H1 (cell line): ENCODE data around the gene PCDHGA7. TPM values are rescaled to one million over a fixed set of nuclear protein-coding genes. Genes with fewer than 3 reads are reported as not detected.

Experiments used
- CTCF ChIA-PET: fragments of 300-600 bp; sonication (Branson Sonifier 250); formaldehyde crosslinking; loops from one replicate; lab custom pipeline; 2021; ENCODE audit not compliant: partially characterized antibody; lab: Charles Lee
- POLR2A ChIA-PET: fragments of 300-600 bp; sonication (Branson Sonifier 250); formaldehyde crosslinking; loops from one replicate; lab custom pipeline; 2021; ENCODE audit warnings: inconsistent platforms; ENCODE audit not compliant: partially characterized antibody; lab: Charles Lee
- DNase-seq, 2 experiments: peaks; one replicate each; pipeline versions ENCODE4 v3.0.0 to v3.0.0-alpha.2; 2010 to 2022; ENCODE audit warnings: low spot score in 2 of 2, low read depth in 1 of 2, mixed read lengths in 1 of 2
- FAIRE-seq: peaks from 2 replicates; lab custom pipeline; 2011; peaks lifted over from hg19 to GRCh38; lab: Jason Lieb, UNC
- H2AFZ ChIP-seq: 2 replicates; pipeline ENCODE4 v1.8.1; 2012; ENCODE audit warnings: low read length, inconsistent platforms
- H2AK5ac ChIP-seq: 2 replicates; pipeline ENCODE4 v1.6.1; 2013; ENCODE audit warnings: low read depth, low read length
- H2BK120ac ChIP-seq: replicated peaks from 2 replicates; pipeline ENCODE3; 2013; ENCODE audit warnings: low read depth, low read length, inconsistent platforms
- H2BK12ac ChIP-seq: 2 replicates; pipeline ENCODE4 v1.6.1; 2013; ENCODE audit warnings: low read depth, low read length
- H2BK15ac ChIP-seq: 2 replicates; pipeline ENCODE4 v1.6.1; 2013; ENCODE audit warnings: low read length
- H2BK20ac ChIP-seq: 2 replicates; pipeline ENCODE4 v1.6.1; 2013; ENCODE audit warnings: low read length
- H2BK5ac ChIP-seq: 2 replicates; pipeline ENCODE4 v1.6.1; 2013; ENCODE audit warnings: low read depth, low read length
- H3K14ac ChIP-seq: 2 replicates; pipeline ENCODE4 v1.6.1; 2013; ENCODE audit warnings: inconsistent platforms; ENCODE audit not compliant: insufficient read length
- H3K18ac ChIP-seq: 2 replicates; pipeline ENCODE4 v1.6.1; 2013; ENCODE audit warnings: low read length; ENCODE audit errors: extremely low read depth
- H3K23ac ChIP-seq: 2 replicates; pipeline ENCODE4 v1.6.1; 2013; ENCODE audit warnings: inconsistent platforms; ENCODE audit not compliant: insufficient read length
- H3K23me2 ChIP-seq: 2 replicates; pipeline ENCODE4 v1.6.1; 2013; ENCODE audit warnings: low read depth, low read length
- H3K27ac ChIP-seq: 2 replicates; pipeline ENCODE4 v1.6.1; 2011; ENCODE audit warnings: low read depth, low read length, inconsistent platforms
- H3K27me3 ChIP-seq, 4 experiments: replicated peaks in 1 of 4; 1 replicate in 1 of 4; 2 replicates in 3 of 4; pipeline versions ENCODE4 v1.6.1 to v1.8.1; 2011 to 2013; ENCODE audit warnings: low read length in 3 of 4, mild to moderate bottlenecking in 3 of 4, inconsistent platforms in 2 of 4, mixed read lengths in 2 of 4, moderate library complexity in 1 of 4; ENCODE audit not compliant: control insufficient read depth in 3 of 4, insufficient read depth in 3 of 4; ENCODE audit errors: extremely low read depth in 1 of 4
- H3K36me3 ChIP-seq, 4 experiments: 2 replicates each; pipeline versions ENCODE4 v1.6.1 to v1.8.1; 2011 to 2013; ENCODE audit warnings: mild to moderate bottlenecking in 4 of 4, low read length in 3 of 4, moderate library complexity in 2 of 4, control low read depth in 1 of 4, inconsistent platforms in 1 of 4; ENCODE audit not compliant: insufficient read depth in 4 of 4, control insufficient read depth in 2 of 4
- H3K4ac ChIP-seq: replicated peaks from 2 replicates; pipeline ENCODE3; 2013; ENCODE audit warnings: low read length, low read depth, mixed read lengths, inconsistent platforms; ENCODE audit not compliant: insufficient read length
- H3K4me1 ChIP-seq, 4 experiments: replicated peaks in 1 of 4; 1 replicate in 1 of 4; 2 replicates in 3 of 4; pipeline versions ENCODE4 v1.6.1 to v1.8.1; 2011 to 2013; ENCODE audit warnings: low read length in 3 of 4, inconsistent platforms in 2 of 4, mixed read lengths in 1 of 4; ENCODE audit not compliant: insufficient read depth in 4 of 4, control insufficient read depth in 3 of 4
- H3K4me2 ChIP-seq, 2 experiments: 2 replicates each; pipeline versions ENCODE4 v1.6.1 to v1.8.1; 2011 to 2013; ENCODE audit warnings: low read depth in 2 of 2, low read length in 2 of 2, control low read depth in 1 of 2, inconsistent platforms in 1 of 2, mild to moderate bottlenecking in 1 of 2; ENCODE audit not compliant: insufficient read depth in 1 of 2
- H3K4me3 ChIP-seq, 4 experiments: fragments of 200-600, 300-600 bp in 1 of 4; sonication (generic), shearing (Covaris generic), sonication (Bioruptor Twin) in 1 of 4; 2 replicates each; pipeline versions ENCODE4 v1.5.1 to v1.8.1; 2011 to 2016; ENCODE audit warnings: low read length in 4 of 4, low read depth in 3 of 4, control low read depth in 2 of 4, inconsistent platforms in 2 of 4, mild to moderate bottlenecking in 2 of 4, mixed read lengths in 1 of 4, moderate library complexity in 1 of 4; ENCODE audit not compliant: insufficient read depth in 2 of 4; ENCODE audit errors: extremely low read depth in 1 of 4
- H3K56ac ChIP-seq: replicated peaks from 2 replicates; pipeline ENCODE3; 2013; ENCODE audit warnings: low read depth, mild to moderate bottlenecking, mixed read lengths, low read length, inconsistent platforms; ENCODE audit not compliant: insufficient read length
- H3K79me1 ChIP-seq: 2 replicates; pipeline ENCODE4 v1.6.1; 2013; ENCODE audit warnings: low read depth, low read length, control low read depth
- H3K79me2 ChIP-seq, 2 experiments: 2 replicates each; pipeline versions ENCODE4 v1.6.1 to v1.8.1; 2012 to 2013; ENCODE audit warnings: low read length in 2 of 2, mild to moderate bottlenecking in 2 of 2, inconsistent platforms in 1 of 2; ENCODE audit not compliant: insufficient read depth in 2 of 2, control insufficient read depth in 1 of 2
- H3K9ac ChIP-seq, 4 experiments: replicated peaks in 1 of 4; 1 replicate in 1 of 4; 2 replicates in 3 of 4; pipeline versions ENCODE4 v1.6.1 to v1.8.1; 2011 to 2013; ENCODE audit warnings: low read depth in 3 of 4, low read length in 3 of 4, control low read depth in 2 of 4, mild to moderate bottlenecking in 2 of 4, moderate library complexity in 2 of 4, inconsistent platforms in 1 of 4; ENCODE audit errors: extremely low read depth in 1 of 4
- H3K9me3 ChIP-seq, 2 experiments: 2 replicates each; pipeline versions ENCODE4 v1.6.1 to v1.8.1; 2012 to 2013; ENCODE audit warnings: mild to moderate bottlenecking in 2 of 2, moderate library complexity in 2 of 2, control low read depth in 1 of 2, inconsistent platforms in 1 of 2, low read depth in 1 of 2, low read length in 1 of 2, mixed read lengths in 1 of 2; ENCODE audit not compliant: insufficient read depth in 2 of 2
- H4K20me1 ChIP-seq, 2 experiments: replicated peaks in 1 of 2; 2 replicates each; pipeline versions ENCODE3 to v1.8.1; 2011 to 2013; ENCODE audit warnings: inconsistent platforms in 2 of 2, low read length in 2 of 2, mild to moderate bottlenecking in 1 of 2; ENCODE audit not compliant: insufficient read depth in 2 of 2, control insufficient read depth in 1 of 2
- H4K5ac ChIP-seq: 2 replicates; pipeline ENCODE4 v1.6.1; 2013; ENCODE audit warnings: low read length, low read depth, mixed read lengths, inconsistent platforms; ENCODE audit not compliant: insufficient read length
- H4K8ac ChIP-seq: 2 replicates; pipeline ENCODE4 v1.8.0; 2013; ENCODE audit warnings: mild to moderate bottlenecking, moderate library complexity, low read length, inconsistent platforms; ENCODE audit not compliant: insufficient read depth; ENCODE audit errors: extremely low read depth
- H4K91ac ChIP-seq: replicated peaks from 2 replicates; pipeline ENCODE3; 2013; ENCODE audit warnings: low read length, mixed read lengths, inconsistent platforms; ENCODE audit not compliant: insufficient read length
- BACH1 ChIP-seq: IDR thresholded peaks from 2 replicates; pipeline ENCODE4 v1.6.1; 2012; ENCODE audit warnings: low read length, improper control_type of control experiment
- FOSL1 ChIP-seq: IDR thresholded peaks from 2 replicates; pipeline ENCODE4 v1.6.1; 2011; ENCODE audit warnings: mild to moderate bottlenecking, low read depth, low read length, moderate library complexity; ENCODE audit not compliant: insufficient read depth
- JUND ChIP-seq: IDR thresholded peaks from 2 replicates; pipeline ENCODE4 v1.6.1; 2011; ENCODE audit warnings: mild to moderate bottlenecking, improper control_type of control experiment, low read length
- KDM1A ChIP-seq: fragments of 200-600, 300-600 bp; sonication (generic); IDR thresholded peaks from 2 replicates; pipeline ENCODE4 v1.7.1; 2016; ENCODE audit warnings: mild to moderate bottlenecking, low read length, borderline replicate concordance
- NANOG ChIP-seq: IDR thresholded peaks from 2 replicates; pipeline ENCODE4 v1.6.1; 2011; ENCODE audit warnings: low read length, low read depth, mild to moderate bottlenecking, inconsistent platforms; ENCODE audit not compliant: insufficient read depth, poor library complexity, severe bottlenecking
- POLR2A ChIP-seq, 2 experiments: IDR thresholded peaks; 1 replicate in 1 of 2; 2 replicates in 1 of 2; pipeline ENCODE4 v1.6.1; 2011; ENCODE audit warnings: low read depth in 2 of 2, low read length in 2 of 2, mild to moderate bottlenecking in 2 of 2; ENCODE audit errors: control extremely low read depth in 1 of 2
- SIN3A ChIP-seq, 2 experiments: IDR thresholded peaks in 1 of 2; conservative IDR thresholded peaks in 1 of 2; 2 replicates each; pipeline ENCODE4 v1.6.1; 2011 to 2012; ENCODE audit warnings: low read length in 2 of 2, improper control_type of control experiment in 1 of 2, low read depth in 1 of 2, mild to moderate bottlenecking in 1 of 2
- SP1 ChIP-seq: IDR thresholded peaks from 2 replicates; pipeline ENCODE4 v1.6.1; 2011; ENCODE audit warnings: low read depth, low read length
- USF2 ChIP-seq: IDR thresholded peaks from 2 replicates; pipeline ENCODE4 v1.6.1; 2011; ENCODE audit warnings: low read length, improper control_type of control experiment
- YY1 ChIP-seq: IDR thresholded peaks from 2 replicates; pipeline ENCODE4 v1.6.1; 2011; ENCODE audit warnings: low read depth, mild to moderate bottlenecking, low read length
- ZNF274 ChIP-seq: IDR thresholded peaks from 2 replicates; pipeline ENCODE4 v1.7.0; 2012; ENCODE audit warnings: low read length, borderline replicate concordance; ENCODE audit errors: extremely low read depth
- WGBS, 2 experiments: shearing (Covaris generic) in 1 of 2; methylation state at CpG; one replicate each; pipeline versions ENCODE4 v1.1.6 to v1.1.7; 2013 to 2015; ENCODE audit warnings: low lambda C conversion rate in 2 of 2, mixed read lengths in 2 of 2, inconsistent platforms in 1 of 2, low coverage in 1 of 2, missing lambda C conversion rate in 1 of 2; ENCODE audit not compliant: insufficient replicate concordance in 2 of 2, insufficient coverage in 1 of 2, insufficient read length in 1 of 2; ENCODE audit errors: extremely low coverage in 1 of 2, missing lambda C conversion rate in 1 of 2; 5-methylcytosine and 5-hydroxymethylcytosine counted together
- polyA plus RNA-seq, 7 experiments: library from polyadenylated mRNA; depleted of rRNA in 3 of 7; stranded (reverse) in 5 of 7; unstranded in 2 of 7; fragments of >200 nt in 5 of 7; fragments of 200-250 nt in 2 of 7; gene quantifications; 1 replicate in 5 of 7; 2 replicates in 1 of 7; 4 replicates in 1 of 7; pipeline versions ENCODE4 v1.2.1 to v1.2.3, GENCODE V29; 2011 to 2013; ENCODE audit warnings: missing spikeins in 2 of 7, mixed read lengths in 2 of 7
- total RNA-seq: library from RNA; stranded (reverse); fragmentation: NEBNext Ultra II Directional; extraction: Animal tissue kit (Norgen Biotek cat#: 25700); gene quantifications from 2 replicates; pipeline ENCODE4 v1.2.1, GENCODE V29; 2021

The PCDHGA7 gene
- total and polyA plus RNA-seq, 2 of the 8 experiments (the other 6 are each of a cell fraction or from before 2014, with no cell fraction given): 0.39 to 1.1 TPM

GRCh38 chr5:141371572-141372475 lies 10.7 kb upstream of the PCDHGA7 start:
- H2BK12ac ChIP-seq: no peak overlapping the region
- H2BK5ac ChIP-seq: no peak overlapping the region
- H4K5ac ChIP-seq: no peak overlapping the region
- no peak overlapping the region for H3K18ac ChIP-seq
- H3K4me3 ChIP-seq: no peak overlapping the region
- H3K4me1 ChIP-seq: no peaks in the 10 kb centered on the region
- POLR2A ChIA-PET: no interaction called here
- H3K9me3 ChIP-seq: peaks cover 36 to 54% of the 10 kb centered on the region in 2 experiments; a peak in 3 of 4 replicates
- H4K91ac ChIP-seq: no peak overlapping the region
- H3K56ac ChIP-seq: no peak overlapping the region
- no peak overlapping the region for H3K4ac ChIP-seq
- CTCF ChIA-PET: interaction anchor here (0.7 to 3.7 kb wide), 21 partner anchors 9 to 256 kb away, joined by 3 to 27 read pairs (median 5); partner anchors contain the start of genes PCDHB10, PCDHB11, PCDHB9 and PCDHGA10
- H3K79me2 ChIP-seq: no peaks in the 10 kb centered on the region
- DNase-seq (no peak), FAIRE-seq (no peak)
- H4K8ac ChIP-seq: no peak overlapping the region
- no peak overlapping the region for H3K14ac ChIP-seq
- H3K27me3 ChIP-seq: no peaks in the 10 kb centered on the region
- H3K79me1 ChIP-seq: no peaks in the 10 kb centered on the region
- no peak overlapping the region for H3K4me2 ChIP-seq
- H2AFZ ChIP-seq: no peak overlapping the region
- no peaks in the 10 kb centered on the region for H4K20me1 ChIP-seq
- H3K36me3 ChIP-seq: peaks cover 0 to 3% (median 0%) of the 10 kb centered on the region in 4 experiments; a peak in 2 of 8 replicates
- H2AK5ac ChIP-seq: no peak overlapping the region
- H2BK120ac ChIP-seq: no peak overlapping the region
- WGBS, 2 experiments: 95% methylated on average over 55 of the region's 69 CpGs; no CpG with 5 or more reads in 1 of the 2 experiments
- no peak overlapping the region for H2BK15ac ChIP-seq
- H3K9ac ChIP-seq: no peak overlapping the region
- no peak overlapping the region for H3K23ac ChIP-seq
- H3K27ac ChIP-seq: no peak overlapping the region
- no peaks in the 10 kb centered on the region for H3K23me2 ChIP-seq
- no peak overlapping the region for H2BK20ac ChIP-seq
- TF ChIP-seq JUND (no peak), USF2 (no peak), FOSL1 (no peak), POLR2A (IDR thresholded peaks at IDR 0.05; ENCODE audit: control extremely low read depth in 1 of 2, low read depth in 2 of 2, low read length in 2 of 2) (no peak), NANOG (no peak), BACH1 (no peak), ZNF274 (no peak), SIN3A (conservative IDR thresholded peaks at IDR 0.05 in 1 of 2, IDR thresholded peaks at IDR 0.05 in 1 of 2; ENCODE audit: low read depth in 1 of 2, low read length in 2 of 2) (no peak), SP1 (no peak), KDM1A (no peak), YY1 (no peak)
